Measurements from ENCODE around the gene ARHGEF11. TPM values are rescaled to one million over a fixed set of nuclear protein-coding genes. Genes with fewer than 3 reads are reported as not detected.

Gene ARHGEF11
- total RNA-seq, 4 donors from 2014 or later = 56.7 to 127 (median 89.9) TPM

DNA sequence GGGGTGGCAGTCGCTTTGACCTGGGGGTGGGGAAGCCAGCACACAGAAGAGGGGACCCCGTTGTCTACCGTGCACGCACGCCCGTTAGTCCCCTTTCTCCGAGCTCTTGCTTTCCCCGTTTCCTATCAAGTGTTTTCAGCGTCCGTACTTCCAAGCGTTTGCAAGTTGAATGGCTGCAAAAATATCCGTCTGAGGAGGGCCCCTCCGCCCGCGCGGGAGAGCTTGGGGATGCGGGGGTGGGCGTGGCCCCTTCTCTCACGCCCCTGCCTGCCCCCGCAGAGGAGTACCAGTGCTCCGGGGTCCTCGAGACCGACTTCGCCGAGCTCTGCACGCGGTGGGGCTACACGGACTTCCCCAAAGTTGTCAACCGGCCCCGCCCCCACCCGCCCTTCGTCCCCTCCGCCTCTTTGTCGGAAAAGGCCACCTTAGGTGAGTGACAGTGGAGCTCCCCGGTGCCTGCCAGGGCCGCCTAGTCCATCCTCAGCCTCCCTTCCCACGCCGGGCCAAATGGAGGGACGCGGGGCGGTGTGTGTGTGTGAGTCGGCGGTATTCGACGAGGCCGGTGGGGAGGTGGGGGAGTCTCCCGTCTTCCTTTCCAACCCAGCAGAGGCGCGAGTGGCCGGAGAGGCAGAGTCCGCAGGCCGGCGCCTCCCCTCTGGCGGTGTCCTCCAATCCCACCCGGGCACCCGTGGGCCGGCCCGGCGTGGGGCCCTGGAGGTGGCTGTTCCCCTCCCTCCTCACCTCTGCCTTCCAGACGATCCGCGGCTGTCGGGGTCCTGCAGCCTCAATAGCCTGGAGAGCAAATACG is 121.7 kb downstream of the ARHGEF11 start:
- peaks cover 0 to 26% (median 0%) of the 10 kb centered on the region in 4 donors for H3K4me1 ChIP-seq
- TF ChIP-seq POLR2A (IDR thresholded peaks at IDR 0.05) = no peak
- TF ChIP-seq, protein P1, sequence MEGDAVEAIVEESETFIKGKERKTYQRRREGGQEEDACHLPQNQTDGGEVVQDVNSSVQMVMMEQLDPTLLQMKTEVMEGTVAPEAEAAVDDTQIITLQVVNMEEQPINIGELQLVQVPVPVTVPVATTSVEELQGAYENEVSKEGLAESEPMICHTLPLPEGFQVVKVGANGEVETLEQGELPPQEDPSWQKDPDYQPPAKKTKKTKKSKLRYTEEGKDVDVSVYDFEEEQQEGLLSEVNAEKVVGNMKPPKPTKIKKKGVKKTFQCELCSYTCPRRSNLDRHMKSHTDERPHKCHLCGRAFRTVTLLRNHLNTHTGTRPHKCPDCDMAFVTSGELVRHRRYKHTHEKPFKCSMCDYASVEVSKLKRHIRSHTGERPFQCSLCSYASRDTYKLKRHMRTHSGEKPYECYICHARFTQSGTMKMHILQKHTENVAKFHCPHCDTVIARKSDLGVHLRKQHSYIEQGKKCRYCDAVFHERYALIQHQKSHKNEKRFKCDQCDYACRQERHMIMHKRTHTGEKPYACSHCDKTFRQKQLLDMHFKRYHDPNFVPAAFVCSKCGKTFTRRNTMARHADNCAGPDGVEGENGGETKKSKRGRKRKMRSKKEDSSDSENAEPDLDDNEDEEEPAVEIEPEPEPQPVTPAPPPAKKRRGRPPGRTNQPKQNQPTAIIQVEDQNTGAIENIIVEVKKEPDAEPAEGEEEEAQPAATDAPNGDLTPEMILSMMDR (IDR thresholded peaks at IDR 0.05) = no peak
- peak overlapping the region in 1 of 4 donors; percentile 9 for H3K4me3 ChIP-seq
- no peaks in the 10 kb centered on the region for H3K9me3 ChIP-seq
- no peak for DNase-seq
- no peak overlapping the region for H3K27ac ChIP-seq
- no peaks in the 10 kb centered on the region for H3K36me3 ChIP-seq
- H3K27me3 ChIP-seq = peaks cover 0 to 31% of the 10 kb centered on the region in 2 donors

DNA sequence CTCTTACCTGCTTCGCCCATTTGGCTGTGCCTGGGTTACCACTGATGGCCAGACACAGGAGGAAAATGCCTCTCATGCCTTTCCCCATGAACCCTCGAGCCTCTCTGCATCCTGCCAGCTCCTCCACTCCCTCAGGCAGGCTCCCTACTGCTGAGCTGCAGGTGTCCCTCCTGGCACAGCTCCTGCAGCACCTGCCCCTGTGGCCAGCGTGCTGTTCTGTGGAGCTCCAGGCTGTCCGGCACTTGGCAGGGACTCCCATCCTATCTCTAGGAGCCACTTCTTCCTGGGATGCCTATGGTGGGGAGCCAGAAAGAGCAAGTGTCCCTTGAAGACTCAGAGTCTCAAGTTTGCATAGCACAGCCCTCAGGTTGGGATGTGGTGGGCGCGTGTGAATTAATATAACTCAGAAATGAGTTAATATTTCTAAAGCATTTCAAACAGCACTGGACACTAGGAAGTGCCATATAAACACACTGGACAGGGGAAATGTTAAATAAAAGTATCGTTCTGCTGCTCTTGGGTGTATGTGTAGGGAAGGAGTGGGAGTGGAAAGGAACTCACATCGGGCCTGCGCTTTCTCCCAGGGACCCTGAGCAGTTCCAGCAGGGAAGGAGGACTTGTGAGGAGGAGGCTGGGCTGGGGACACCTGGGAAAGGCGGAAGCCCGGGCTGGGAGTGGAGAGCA is 122.4 kb downstream of the ARHGEF11 start:
- H3K4me3 ChIP-seq = no peak overlapping the region
- peaks cover 0 to 30% of the 10 kb centered on the region in 2 donors for H3K27me3 ChIP-seq
- H3K27ac ChIP-seq = no peak overlapping the region
- H3K9me3 ChIP-seq = no peaks in the 10 kb centered on the region
- peaks cover 0 to 26% (median 0%) of the 10 kb centered on the region in 4 donors for H3K4me1 ChIP-seq
- no peaks in the 10 kb centered on the region for H3K36me3 ChIP-seq
- no peak for DNase-seq
- TF ChIP-seq, protein P1 (IDR thresholded peaks at IDR 0.05) = no peak
- no peak for TF ChIP-seq POLR2A (IDR thresholded peaks at IDR 0.05)

DNA sequence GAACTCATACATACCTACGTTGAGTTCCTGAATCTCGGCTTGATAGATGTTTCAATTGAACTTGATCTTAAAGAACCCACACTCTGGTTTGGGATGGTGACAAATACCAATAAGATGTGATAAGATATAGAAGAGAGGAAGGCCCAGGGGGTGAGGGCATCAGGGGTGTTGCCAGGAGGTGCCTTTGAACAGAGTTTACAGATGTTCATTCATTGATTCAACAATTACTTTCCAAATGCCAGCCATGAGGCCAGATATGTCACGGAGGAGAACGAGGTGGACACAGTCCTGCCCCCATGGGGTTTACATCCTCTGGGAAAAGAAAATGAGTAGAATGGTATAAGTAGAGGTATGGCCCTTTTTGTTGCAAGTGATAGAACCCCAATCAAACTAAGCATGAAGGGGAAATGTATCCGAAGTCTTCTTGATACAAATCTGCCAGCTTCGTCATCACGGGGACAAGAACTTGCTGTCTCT is 124.5 kb downstream of the ARHGEF11 start:
- no peak for DNase-seq
- H3K9me3 ChIP-seq = no peaks in the 10 kb centered on the region
- peaks cover 0 to 18% of the 10 kb centered on the region in 2 donors for H3K27me3 ChIP-seq
- H3K4me1 ChIP-seq = peaks cover 0 to 21% (median 0%) of the 10 kb centered on the region in 4 donors
- no peak overlapping the region for H3K27ac ChIP-seq
- no peak overlapping the region for H3K4me3 ChIP-seq
- H3K36me3 ChIP-seq = no peaks in the 10 kb centered on the region
- TF ChIP-seq, protein P1 (IDR thresholded peaks at IDR 0.05) = no peak

DNA sequence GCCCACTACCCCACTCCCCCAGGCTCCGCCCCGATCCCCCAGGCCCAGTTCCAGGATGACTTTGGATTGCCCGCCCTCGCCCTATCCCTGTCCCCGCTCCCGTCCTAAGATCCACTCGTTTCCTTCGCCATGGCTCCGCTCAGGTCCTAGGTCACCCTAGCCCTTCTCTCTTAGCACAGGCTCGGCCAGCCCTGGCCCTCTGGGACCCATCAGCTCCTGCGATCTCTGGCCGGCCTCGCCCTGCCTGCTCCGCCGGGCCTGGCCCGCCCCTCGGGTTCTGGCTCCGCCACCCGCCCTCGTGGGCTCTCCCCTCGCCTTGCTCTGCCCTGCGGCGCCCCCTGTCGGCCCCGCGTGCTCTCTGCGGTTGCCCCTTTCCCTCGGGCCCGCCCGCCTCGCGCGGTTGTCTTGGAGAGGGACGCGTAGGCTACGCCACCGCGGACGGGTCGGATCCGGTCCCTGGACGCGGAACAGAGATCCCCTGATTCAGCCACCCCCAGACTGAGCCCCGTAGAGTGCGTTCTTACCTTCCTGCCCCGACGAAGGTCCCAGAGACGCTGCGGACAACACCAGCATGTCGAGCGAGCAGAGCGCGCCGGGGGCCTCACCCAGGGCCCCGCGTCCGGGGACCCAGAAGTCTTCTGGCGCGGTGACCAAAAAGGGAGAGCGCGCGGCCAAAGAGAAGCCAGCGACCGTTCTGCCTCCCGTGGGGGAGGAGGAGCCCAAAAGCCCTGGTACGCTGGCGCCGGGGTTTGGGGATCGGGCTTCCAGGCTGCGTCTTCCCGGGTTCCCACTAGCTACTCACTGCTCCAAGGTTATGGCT is 125.1 kb downstream of the ARHGEF11 start, which contains the start of gene LRRC71:
TSS of gene LRRC71 (plus strand) at position 400 of the 820 bp plus-strand sequence. CDS start at position 572, 172 bp downstream.
- H3K36me3 ChIP-seq = no peaks in the 10 kb centered on the region
- H3K27ac ChIP-seq = no peak within 1 kb of the TSS
- DNase-seq = peak in 2 of 3 donors; percentile 70 to 85
- H3K27me3 ChIP-seq = peaks cover 0 to 18% of the 10 kb centered on the region in 2 donors
- no peaks in the 10 kb centered on the region for H3K9me3 ChIP-seq
- H3K4me3 ChIP-seq = peak within 1 kb of the TSS in 1 of 4 donors; percentile 2
- H3K4me1 ChIP-seq = peaks cover 0 to 21% (median 0%) of the 10 kb centered on the region in 4 donors
- TF ChIP-seq, protein P1 (IDR thresholded peaks at IDR 0.05) = peak in 5 of 6 experiments; percentile 4 to 83 (median 69)
- no peak for TF ChIP-seq POLR2A (IDR thresholded peaks at IDR 0.05)

DNA sequence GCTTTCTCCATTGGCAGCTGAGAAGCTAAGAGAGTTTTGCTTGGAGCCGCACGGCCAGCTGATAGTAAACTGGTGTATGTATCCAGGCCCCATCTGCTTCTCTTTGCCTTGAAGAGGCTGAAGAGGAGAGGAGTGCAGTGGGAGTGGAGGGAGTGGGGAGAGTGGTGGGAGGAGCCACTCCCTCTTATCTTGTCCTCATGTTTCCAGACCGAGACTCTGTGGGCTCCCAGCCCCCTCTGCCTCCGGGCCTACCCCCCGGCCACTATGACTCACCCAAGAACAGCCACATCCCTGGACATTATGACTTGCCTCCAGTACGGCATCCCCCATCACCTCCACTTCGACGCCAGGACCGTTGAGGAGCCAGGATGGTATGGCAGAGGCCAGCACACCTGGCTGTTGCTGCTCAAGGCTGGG is 131.1 kb downstream of the ARHGEF11 start:
- TF ChIP-seq, protein P1 (IDR thresholded peaks at IDR 0.05) = no peak
- no peak for TF ChIP-seq POLR2A (IDR thresholded peaks at IDR 0.05)
- Histone ChIP-seq H3K4me1 (peaks cover 0 to 5% (median 0%) of the 10 kb centered on the region in 4 donors), H3K4me3 (no peak overlapping the region), H3K27ac (no peak overlapping the region), H3K9me3 (no peaks in the 10 kb centered on the region), H3K36me3 (peaks cover 0 to 6% (median 0%) of the 10 kb centered on the region in 3 donors), H3K27me3 (no peaks in the 10 kb centered on the region)
- no peak for DNase-seq

Data from Peyer's patch (tissue), 4 donors.